H1 (cell line): ENCODE data around the gene CD226. TPM values are rescaled to one million over a fixed set of nuclear protein-coding genes. Genes with fewer than 3 reads are reported as not detected.

Source experiments
- CTCF ChIA-PET: fragments of 300-600 bp; sonication (Branson Sonifier 250); formaldehyde crosslinking; loops from one replicate; lab custom pipeline; 2021; ENCODE audit not compliant: partially characterized antibody; lab: Charles Lee
- POLR2A ChIA-PET: fragments of 300-600 bp; sonication (Branson Sonifier 250); formaldehyde crosslinking; loops from one replicate; lab custom pipeline; 2021; ENCODE audit warnings: inconsistent platforms; ENCODE audit not compliant: partially characterized antibody; lab: Charles Lee
- DNase-seq, 2 experiments: peaks; one replicate each; pipeline versions ENCODE4 v3.0.0 to v3.0.0-alpha.2; 2010 to 2022; ENCODE audit warnings: low spot score in 2 of 2, low read depth in 1 of 2, mixed read lengths in 1 of 2
- FAIRE-seq: peaks from 2 replicates; lab custom pipeline; 2011; peaks lifted over from hg19 to GRCh38; lab: Jason Lieb, UNC
- H2AFZ ChIP-seq: 2 replicates; pipeline ENCODE4 v1.8.1; 2012; ENCODE audit warnings: low read length, inconsistent platforms
- H2AK5ac ChIP-seq: 2 replicates; pipeline ENCODE4 v1.6.1; 2013; ENCODE audit warnings: low read depth, low read length
- H2BK120ac ChIP-seq: replicated peaks from 2 replicates; pipeline ENCODE3; 2013; ENCODE audit warnings: low read depth, low read length, inconsistent platforms
- H2BK12ac ChIP-seq: 2 replicates; pipeline ENCODE4 v1.6.1; 2013; ENCODE audit warnings: low read depth, low read length
- H2BK15ac ChIP-seq: 2 replicates; pipeline ENCODE4 v1.6.1; 2013; ENCODE audit warnings: low read length
- H2BK20ac ChIP-seq: 2 replicates; pipeline ENCODE4 v1.6.1; 2013; ENCODE audit warnings: low read length
- H2BK5ac ChIP-seq: 2 replicates; pipeline ENCODE4 v1.6.1; 2013; ENCODE audit warnings: low read depth, low read length
- H3K14ac ChIP-seq: 2 replicates; pipeline ENCODE4 v1.6.1; 2013; ENCODE audit warnings: inconsistent platforms; ENCODE audit not compliant: insufficient read length
- H3K18ac ChIP-seq: 2 replicates; pipeline ENCODE4 v1.6.1; 2013; ENCODE audit warnings: low read length; ENCODE audit errors: extremely low read depth
- H3K23ac ChIP-seq: 2 replicates; pipeline ENCODE4 v1.6.1; 2013; ENCODE audit warnings: inconsistent platforms; ENCODE audit not compliant: insufficient read length
- H3K23me2 ChIP-seq: 2 replicates; pipeline ENCODE4 v1.6.1; 2013; ENCODE audit warnings: low read depth, low read length
- H3K27ac ChIP-seq: 2 replicates; pipeline ENCODE4 v1.6.1; 2011; ENCODE audit warnings: low read depth, low read length, inconsistent platforms
- H3K27me3 ChIP-seq, 4 experiments: replicated peaks in 1 of 4; 1 replicate in 1 of 4; 2 replicates in 3 of 4; pipeline versions ENCODE4 v1.6.1 to v1.8.1; 2011 to 2013; ENCODE audit warnings: low read length in 3 of 4, mild to moderate bottlenecking in 3 of 4, inconsistent platforms in 2 of 4, mixed read lengths in 2 of 4, moderate library complexity in 1 of 4; ENCODE audit not compliant: control insufficient read depth in 3 of 4, insufficient read depth in 3 of 4; ENCODE audit errors: extremely low read depth in 1 of 4
- H3K36me3 ChIP-seq, 4 experiments: 2 replicates each; pipeline versions ENCODE4 v1.6.1 to v1.8.1; 2011 to 2013; ENCODE audit warnings: mild to moderate bottlenecking in 4 of 4, low read length in 3 of 4, moderate library complexity in 2 of 4, control low read depth in 1 of 4, inconsistent platforms in 1 of 4; ENCODE audit not compliant: insufficient read depth in 4 of 4, control insufficient read depth in 2 of 4
- H3K4ac ChIP-seq: replicated peaks from 2 replicates; pipeline ENCODE3; 2013; ENCODE audit warnings: low read length, low read depth, mixed read lengths, inconsistent platforms; ENCODE audit not compliant: insufficient read length
- H3K4me1 ChIP-seq, 4 experiments: replicated peaks in 1 of 4; 1 replicate in 1 of 4; 2 replicates in 3 of 4; pipeline versions ENCODE4 v1.6.1 to v1.8.1; 2011 to 2013; ENCODE audit warnings: low read length in 3 of 4, inconsistent platforms in 2 of 4, mixed read lengths in 1 of 4; ENCODE audit not compliant: insufficient read depth in 4 of 4, control insufficient read depth in 3 of 4
- H3K4me2 ChIP-seq, 2 experiments: 2 replicates each; pipeline versions ENCODE4 v1.6.1 to v1.8.1; 2011 to 2013; ENCODE audit warnings: low read depth in 2 of 2, low read length in 2 of 2, control low read depth in 1 of 2, inconsistent platforms in 1 of 2, mild to moderate bottlenecking in 1 of 2; ENCODE audit not compliant: insufficient read depth in 1 of 2
- H3K4me3 ChIP-seq, 4 experiments: fragments of 200-600, 300-600 bp in 1 of 4; sonication (generic), shearing (Covaris generic), sonication (Bioruptor Twin) in 1 of 4; 2 replicates each; pipeline versions ENCODE4 v1.5.1 to v1.8.1; 2011 to 2016; ENCODE audit warnings: low read length in 4 of 4, low read depth in 3 of 4, control low read depth in 2 of 4, inconsistent platforms in 2 of 4, mild to moderate bottlenecking in 2 of 4, mixed read lengths in 1 of 4, moderate library complexity in 1 of 4; ENCODE audit not compliant: insufficient read depth in 2 of 4; ENCODE audit errors: extremely low read depth in 1 of 4
- H3K56ac ChIP-seq: replicated peaks from 2 replicates; pipeline ENCODE3; 2013; ENCODE audit warnings: low read depth, mild to moderate bottlenecking, mixed read lengths, low read length, inconsistent platforms; ENCODE audit not compliant: insufficient read length
- H3K79me1 ChIP-seq: 2 replicates; pipeline ENCODE4 v1.6.1; 2013; ENCODE audit warnings: low read depth, low read length, control low read depth
- H3K79me2 ChIP-seq, 2 experiments: 2 replicates each; pipeline versions ENCODE4 v1.6.1 to v1.8.1; 2012 to 2013; ENCODE audit warnings: low read length in 2 of 2, mild to moderate bottlenecking in 2 of 2, inconsistent platforms in 1 of 2; ENCODE audit not compliant: insufficient read depth in 2 of 2, control insufficient read depth in 1 of 2
- H3K9ac ChIP-seq, 4 experiments: replicated peaks in 1 of 4; 1 replicate in 1 of 4; 2 replicates in 3 of 4; pipeline versions ENCODE4 v1.6.1 to v1.8.1; 2011 to 2013; ENCODE audit warnings: low read depth in 3 of 4, low read length in 3 of 4, control low read depth in 2 of 4, mild to moderate bottlenecking in 2 of 4, moderate library complexity in 2 of 4, inconsistent platforms in 1 of 4; ENCODE audit errors: extremely low read depth in 1 of 4
- H3K9me3 ChIP-seq, 2 experiments: 2 replicates each; pipeline versions ENCODE4 v1.6.1 to v1.8.1; 2012 to 2013; ENCODE audit warnings: mild to moderate bottlenecking in 2 of 2, moderate library complexity in 2 of 2, control low read depth in 1 of 2, inconsistent platforms in 1 of 2, low read depth in 1 of 2, low read length in 1 of 2, mixed read lengths in 1 of 2; ENCODE audit not compliant: insufficient read depth in 2 of 2
- H4K20me1 ChIP-seq, 2 experiments: replicated peaks in 1 of 2; 2 replicates each; pipeline versions ENCODE3 to v1.8.1; 2011 to 2013; ENCODE audit warnings: inconsistent platforms in 2 of 2, low read length in 2 of 2, mild to moderate bottlenecking in 1 of 2; ENCODE audit not compliant: insufficient read depth in 2 of 2, control insufficient read depth in 1 of 2
- H4K5ac ChIP-seq: 2 replicates; pipeline ENCODE4 v1.6.1; 2013; ENCODE audit warnings: low read length, low read depth, mixed read lengths, inconsistent platforms; ENCODE audit not compliant: insufficient read length
- H4K8ac ChIP-seq: 2 replicates; pipeline ENCODE4 v1.8.0; 2013; ENCODE audit warnings: mild to moderate bottlenecking, moderate library complexity, low read length, inconsistent platforms; ENCODE audit not compliant: insufficient read depth; ENCODE audit errors: extremely low read depth
- H4K91ac ChIP-seq: replicated peaks from 2 replicates; pipeline ENCODE3; 2013; ENCODE audit warnings: low read length, mixed read lengths, inconsistent platforms; ENCODE audit not compliant: insufficient read length
- ZNF274 ChIP-seq: IDR thresholded peaks from 2 replicates; pipeline ENCODE4 v1.7.0; 2012; ENCODE audit warnings: low read length, borderline replicate concordance; ENCODE audit errors: extremely low read depth
- WGBS, 2 experiments: shearing (Covaris generic) in 1 of 2; methylation state at CpG; one replicate each; pipeline versions ENCODE4 v1.1.6 to v1.1.7; 2013 to 2015; ENCODE audit warnings: low lambda C conversion rate in 2 of 2, mixed read lengths in 2 of 2, inconsistent platforms in 1 of 2, low coverage in 1 of 2, missing lambda C conversion rate in 1 of 2; ENCODE audit not compliant: insufficient replicate concordance in 2 of 2, insufficient coverage in 1 of 2, insufficient read length in 1 of 2; ENCODE audit errors: extremely low coverage in 1 of 2, missing lambda C conversion rate in 1 of 2; 5-methylcytosine and 5-hydroxymethylcytosine counted together
- polyA plus RNA-seq, 7 experiments: library from polyadenylated mRNA; depleted of rRNA in 3 of 7; stranded (reverse) in 5 of 7; unstranded in 2 of 7; fragments of >200 nt in 5 of 7; fragments of 200-250 nt in 2 of 7; gene quantifications; 1 replicate in 5 of 7; 2 replicates in 1 of 7; 4 replicates in 1 of 7; pipeline versions ENCODE4 v1.2.1 to v1.2.3, GENCODE V29; 2011 to 2013; ENCODE audit warnings: missing spikeins in 2 of 7, mixed read lengths in 2 of 7
- total RNA-seq: library from RNA; stranded (reverse); fragmentation: NEBNext Ultra II Directional; extraction: Animal tissue kit (Norgen Biotek cat#: 25700); gene quantifications from 2 replicates; pipeline ENCODE4 v1.2.1, GENCODE V29; 2021

The CD226 gene
- total and polyA plus RNA-seq, 2 of the 8 experiments (the other 6 are each of a cell fraction or from before 2014, with no cell fraction given): not detected

GRCh38 chr18:69956665-69957620, 9.3 kb upstream of the CD226 start:
- H3K27me3 ChIP-seq: no peaks in the 10 kb centered on the region
- H3K79me2 ChIP-seq: no peaks in the 10 kb centered on the region
- no peaks in the 10 kb centered on the region for H4K20me1 ChIP-seq
- 0 out of 7 replicates have a peak, but pooled peaks cover 0 to 2% (median 0%) of the 10 kb centered on the region in 4 experiments for H3K4me1 ChIP-seq
- H3K4me2 ChIP-seq: no peak overlapping the region
- no peak for TF ChIP-seq ZNF274
- no peaks in the 10 kb centered on the region for H3K79me1 ChIP-seq
- H2BK20ac ChIP-seq: no peak overlapping the region
- no peak overlapping the region for H4K8ac ChIP-seq
- no peaks in the 10 kb centered on the region for H3K9me3 ChIP-seq
- H2BK120ac ChIP-seq: no peak overlapping the region
- H2BK5ac ChIP-seq: no peak overlapping the region
- ChIA-PET POLR2A (interaction anchor here (0.5 kb wide), 1 partner anchor 249 kb away, joined by 5 read pairs; no protein-coding TSS in a partner anchor), CTCF (interaction anchor here (1.1 to 1.4 kb wide), 3 partner anchors 11 to 22 kb away, joined by 4 to 7 read pairs (median 4); no protein-coding TSS in a partner anchor)
- no peak overlapping the region for H3K14ac ChIP-seq
- no peaks in the 10 kb centered on the region for H3K23me2 ChIP-seq
- no peak overlapping the region for H3K23ac ChIP-seq
- no peak overlapping the region for H2AFZ ChIP-seq
- DNase-seq: no peak
- no peak overlapping the region for H3K4ac ChIP-seq
- no peak overlapping the region for H4K91ac ChIP-seq
- H3K4me3 ChIP-seq: no peak overlapping the region
- H3K9ac ChIP-seq: no peak overlapping the region
- no peak overlapping the region for H3K56ac ChIP-seq
- no peak overlapping the region for H3K27ac ChIP-seq
- H2AK5ac ChIP-seq: no peak overlapping the region
- WGBS, 2 experiments: 87% methylated on average over 20 of the region's 20 CpGs; no CpG with 5 or more reads in 1 of the 2 experiments
- FAIRE-seq: no peak
- H2BK12ac ChIP-seq: no peak overlapping the region
- H4K5ac ChIP-seq: no peak overlapping the region
- H3K18ac ChIP-seq: no peak overlapping the region
- H2BK15ac ChIP-seq: no peak overlapping the region
- no peaks in the 10 kb centered on the region for H3K36me3 ChIP-seq
